Measurements from ENCODE around the gene ZNF341.
A peak's percentile ranks its signal among the peaks of the same experiment; 100 is the strongest.

The ZNF341 gene

GRCh38 chr20:33793011-33793931 is 61.5 kb downstream of the ZNF341 start:
- TF ChIP-seq CTCF (conservative IDR thresholded peaks at IDR 0.05; ENCODE audit: low read length): no peak
- peak; percentile 54 for DNase-seq (ENCODE audit: low read depth)
- H3K4me3 ChIP-seq (ENCODE audit: low read length): no peak overlapping the region

- DNase-seq (ENCODE audit: low read depth): no peak
- no peak overlapping the region for H3K4me3 ChIP-seq (ENCODE audit: low read length)
- no peak for TF ChIP-seq CTCF (conservative IDR thresholded peaks at IDR 0.05; ENCODE audit: low read length)
These were observed 64.6 kb downstream of the ZNF341 start for GRCh38 chr20:33796263-33796906.

- DNase-seq (ENCODE audit: low read depth): no peak
- TF ChIP-seq CTCF (conservative IDR thresholded peaks at IDR 0.05; ENCODE audit: low read length): no peak
- H3K4me3 ChIP-seq (ENCODE audit: low read length): no peak overlapping the region
These were observed 65.2 kb downstream of the ZNF341 start for GRCh38 chr20:33796907-33797544.

GRCh38 chr20:33798444-33798843 is 66.6 kb downstream of the ZNF341 start:
- no peak overlapping the region for H3K4me3 ChIP-seq (ENCODE audit: low read length)
- no peak for DNase-seq (ENCODE audit: low read depth)
- TF ChIP-seq CTCF (conservative IDR thresholded peaks at IDR 0.05; ENCODE audit: low read length): no peak

- H3K4me3 ChIP-seq (ENCODE audit: low read length): no peak overlapping the region
- TF ChIP-seq CTCF (conservative IDR thresholded peaks at IDR 0.05; ENCODE audit: low read length): no peak
- DNase-seq (ENCODE audit: low read depth): peak; percentile 77
These were observed 72.1 kb downstream of the ZNF341 start for GRCh38 chr20:33803921-33804337.

- no peak overlapping the region for H3K4me3 ChIP-seq (ENCODE audit: low read length)
- no peak for DNase-seq (ENCODE audit: low read depth)
- no peak for TF ChIP-seq CTCF (conservative IDR thresholded peaks at IDR 0.05; ENCODE audit: low read length)
These were observed 76.6 kb downstream of the ZNF341 start for GRCh38 chr20:33808388-33808787.

Data from AG10803 (cell line).